ENCODE data around the gene ATG5.

The ATG5 gene

DNA sequence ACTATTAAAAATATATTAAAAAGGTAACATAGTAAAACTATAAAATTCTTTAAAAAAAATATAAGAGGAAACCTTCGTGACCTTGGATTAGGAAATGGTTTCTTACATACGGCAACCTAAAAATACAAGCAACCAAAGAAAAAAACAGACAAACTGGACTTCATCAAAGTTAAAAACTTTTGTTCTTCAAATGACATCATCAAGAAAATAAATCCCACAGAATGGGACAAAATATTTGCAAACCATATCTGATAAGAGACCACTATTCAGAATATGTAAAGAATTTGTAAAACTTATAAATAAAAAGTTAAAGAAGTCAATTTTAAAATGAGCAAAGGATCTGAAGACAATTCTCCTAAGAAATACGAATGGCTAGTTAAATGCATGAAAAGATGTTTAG lies 110.0 kb downstream of the ATG5 start:
- no peak for DNase-seq

DNA sequence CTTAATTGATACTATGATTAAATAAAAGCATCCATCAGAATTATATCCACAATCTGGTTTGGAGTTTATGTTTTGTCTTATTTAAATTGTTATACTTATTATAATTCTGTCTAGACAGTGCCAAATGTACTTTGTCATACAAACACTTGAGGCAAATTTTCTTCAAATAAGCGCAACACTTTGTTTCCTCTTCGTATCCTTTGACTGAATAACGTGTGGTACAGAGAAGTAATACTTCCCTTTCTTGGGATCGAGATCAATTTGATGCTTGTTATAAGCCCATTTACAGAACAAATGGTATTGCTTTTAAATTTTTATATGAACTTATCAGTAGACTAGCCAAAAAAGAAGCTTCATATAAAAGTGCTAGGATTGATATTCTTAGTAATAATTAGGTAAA lies 111.0 kb downstream of the ATG5 start:
- no peak for DNase-seq

DNA sequence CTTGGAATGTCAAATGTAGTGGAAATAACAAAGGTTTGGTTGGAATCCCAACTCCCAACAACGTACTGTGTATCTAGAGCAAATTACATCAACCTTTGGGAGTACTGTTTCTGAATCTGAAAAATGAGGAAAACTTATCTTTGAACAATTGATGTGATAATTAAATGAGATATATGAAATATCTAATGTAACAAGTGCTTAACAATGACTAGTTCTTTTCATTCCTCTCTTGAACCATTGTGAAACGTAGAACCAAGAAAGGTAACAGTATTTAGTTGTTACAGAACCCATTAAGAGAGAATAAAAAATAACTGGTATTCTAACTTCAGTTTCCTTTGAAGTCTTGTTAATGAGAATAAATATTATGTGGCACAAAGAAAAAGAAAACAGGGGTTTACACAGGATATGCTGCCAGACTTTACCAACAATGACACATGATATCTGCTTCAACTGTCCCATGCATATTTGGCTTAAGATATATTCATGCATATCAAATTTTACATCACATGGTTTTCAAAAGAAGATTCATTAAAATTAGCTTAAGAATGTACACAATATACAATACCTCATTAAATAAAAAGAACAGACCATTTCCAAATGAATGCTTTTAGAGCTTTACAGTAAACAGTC lies 111.8 kb downstream of the ATG5 start:
- no peak for DNase-seq

DNA sequence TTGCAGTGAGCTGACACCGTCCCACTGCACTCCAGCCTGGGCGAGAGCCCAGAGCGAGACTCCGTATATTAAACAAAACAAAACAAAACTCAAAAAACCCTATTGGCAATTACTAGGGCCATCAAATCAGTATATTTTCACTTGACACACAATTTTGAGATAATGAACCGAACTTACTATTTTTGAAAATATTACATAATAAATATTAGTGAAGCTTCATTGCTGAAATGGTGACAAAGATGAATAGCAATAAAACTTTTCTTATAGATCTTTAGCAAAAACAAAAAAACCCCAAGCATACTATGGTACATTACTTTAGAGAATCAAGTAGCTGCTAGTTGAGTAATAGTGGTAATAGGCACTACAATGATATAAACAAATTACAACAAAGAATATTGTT lies 113.0 kb downstream of the ATG5 start:
- no peak for DNase-seq

DNA sequence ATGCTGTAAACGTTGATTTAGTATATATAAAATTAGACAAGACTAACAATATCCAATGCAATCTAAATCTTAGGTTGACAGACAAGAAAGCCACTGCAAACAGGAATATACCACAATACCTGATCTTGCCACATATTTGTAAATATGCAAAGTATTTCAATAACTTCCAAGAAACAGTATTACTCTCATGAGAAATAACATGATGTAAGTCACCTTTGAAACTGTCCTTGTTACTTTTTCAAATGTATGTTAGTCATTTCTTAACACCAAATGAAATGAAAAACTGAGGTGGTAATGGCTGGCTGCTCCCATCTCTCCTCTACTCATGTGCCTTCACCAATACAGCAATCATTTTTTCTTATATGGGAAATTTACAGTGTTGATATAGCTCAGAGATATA lies 118.7 kb downstream of the ATG5 start:
- DNase-seq, result peak in 1 of 5 donors; percentile 59

DNA sequence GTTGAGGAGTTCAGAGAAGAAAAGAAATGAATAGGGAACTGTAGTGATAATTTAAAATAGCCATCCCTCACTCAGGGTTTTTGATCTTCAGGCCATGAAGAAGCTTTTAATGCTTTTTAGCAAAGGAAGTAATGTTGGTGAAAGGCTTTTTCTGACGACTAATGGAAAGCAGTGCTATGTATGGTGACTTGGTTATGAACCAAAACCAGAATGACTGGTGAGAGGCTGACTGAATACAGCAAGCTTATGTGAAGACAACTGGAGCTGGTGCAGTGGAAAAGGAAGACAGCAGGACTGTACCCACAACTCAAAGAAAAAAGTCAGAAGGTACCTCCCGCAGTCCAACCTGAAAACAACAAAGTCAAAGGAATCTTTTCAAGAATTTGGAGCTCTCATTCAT lies 120.6 kb downstream of the ATG5 start:
- DNase-seq, result no peak

DNA sequence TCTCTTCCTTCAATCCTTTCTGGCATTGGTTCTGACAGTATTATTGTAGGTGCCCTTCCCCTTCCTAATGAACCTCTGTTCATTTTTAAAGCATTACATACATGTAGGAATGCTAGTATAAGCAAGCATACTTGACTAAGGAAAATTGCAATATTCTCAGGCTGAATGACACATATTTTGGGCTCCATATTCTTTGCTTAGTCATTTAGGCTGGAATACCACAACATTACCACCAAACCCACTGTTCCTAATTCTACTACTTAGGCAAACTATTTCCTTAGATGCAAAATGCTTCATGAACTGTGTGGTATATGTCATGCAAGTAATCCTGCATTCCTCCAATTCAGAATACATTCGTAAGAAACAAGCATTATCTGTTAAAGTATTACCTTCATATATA lies 125.6 kb downstream of the ATG5 start:
- DNase-seq, result no peak

DNA sequence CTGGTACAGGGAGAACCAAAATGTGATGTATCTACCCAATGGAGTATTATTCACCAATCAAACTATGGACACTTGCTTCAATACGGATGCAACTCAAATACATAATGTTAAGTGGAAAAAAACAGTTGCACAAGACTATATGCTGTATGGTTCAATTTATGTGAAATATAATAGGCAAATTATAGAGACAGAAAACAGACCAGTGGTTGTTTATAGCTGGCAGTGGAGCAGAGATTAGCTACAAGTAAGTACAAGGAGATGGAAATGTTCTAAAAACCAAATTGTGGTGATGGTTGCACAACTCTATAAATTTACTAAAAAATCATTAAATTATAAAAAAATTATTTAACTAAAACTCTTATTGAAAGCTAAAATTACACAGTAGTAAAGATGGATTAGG lies 126.2 kb downstream of the ATG5 start:
- no peak for DNase-seq

DNA sequence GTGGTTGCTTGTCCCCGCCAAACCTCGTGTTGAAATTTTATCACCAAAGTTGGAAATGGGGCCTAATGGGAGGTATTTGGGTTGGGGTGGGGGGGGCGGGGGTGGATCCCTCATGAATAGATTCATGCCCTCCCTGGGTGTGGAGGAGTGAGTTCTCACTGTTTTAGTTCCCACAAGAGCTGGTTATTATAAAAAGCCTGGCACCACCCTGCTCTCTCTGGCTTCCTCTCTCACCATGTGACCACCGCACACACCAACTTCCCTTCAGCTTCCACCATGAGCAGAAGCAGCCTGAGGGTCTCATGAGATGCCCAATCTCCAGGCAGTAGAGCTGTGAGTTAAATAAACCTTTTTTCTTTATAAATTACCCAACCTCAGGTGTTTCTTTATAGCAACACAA lies 128.1 kb downstream of the ATG5 start:
- peak in 1 of 5 donors; percentile 43 for DNase-seq

DNA sequence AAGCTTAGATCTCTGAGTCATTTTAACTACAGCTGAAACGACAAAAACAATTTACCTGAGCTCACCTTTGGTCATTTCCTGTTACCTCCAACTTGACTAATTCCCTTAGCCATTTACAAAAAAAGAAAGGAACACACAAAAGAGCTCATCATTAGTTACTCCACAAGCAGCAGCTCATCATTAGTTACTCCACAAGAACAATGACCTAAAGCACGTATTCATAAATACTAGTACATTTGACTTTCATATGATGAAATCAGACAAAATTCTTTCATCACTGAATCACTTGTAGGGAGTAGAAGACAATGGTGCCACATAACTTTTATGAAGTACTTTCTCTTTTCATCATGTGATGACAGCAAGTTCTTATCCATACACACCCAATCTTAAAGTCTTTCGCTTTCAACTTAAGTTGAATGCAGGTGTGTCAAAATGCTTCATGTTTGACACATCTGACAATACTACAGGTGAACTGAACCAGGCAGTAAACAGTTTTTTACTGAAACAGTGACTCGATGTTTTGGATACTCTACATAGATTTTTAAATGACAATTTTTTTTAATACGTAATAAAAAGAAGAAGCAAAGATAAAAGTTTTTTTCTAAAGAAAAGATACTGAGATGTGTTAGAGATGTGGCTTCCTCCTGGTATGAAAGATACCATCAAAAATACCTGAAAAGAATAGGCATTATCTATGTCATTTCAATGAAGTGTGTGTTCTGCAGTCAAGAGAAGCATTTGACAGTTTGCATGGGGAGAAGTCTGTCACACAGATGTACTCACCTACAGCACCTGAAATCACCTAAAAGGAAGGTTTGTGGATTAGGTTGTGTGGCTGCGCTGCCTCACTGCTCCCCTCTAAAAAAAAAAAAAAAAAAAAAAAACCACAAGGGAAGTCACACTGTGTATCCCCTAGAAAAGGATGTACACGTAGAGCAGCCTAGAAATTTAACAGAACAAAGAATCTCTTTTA lies 130.3 kb downstream of the ATG5 start:
- DNase-seq, result peak in 4 of 5 donors; percentile 4 to 84 (median 14)

DNA sequence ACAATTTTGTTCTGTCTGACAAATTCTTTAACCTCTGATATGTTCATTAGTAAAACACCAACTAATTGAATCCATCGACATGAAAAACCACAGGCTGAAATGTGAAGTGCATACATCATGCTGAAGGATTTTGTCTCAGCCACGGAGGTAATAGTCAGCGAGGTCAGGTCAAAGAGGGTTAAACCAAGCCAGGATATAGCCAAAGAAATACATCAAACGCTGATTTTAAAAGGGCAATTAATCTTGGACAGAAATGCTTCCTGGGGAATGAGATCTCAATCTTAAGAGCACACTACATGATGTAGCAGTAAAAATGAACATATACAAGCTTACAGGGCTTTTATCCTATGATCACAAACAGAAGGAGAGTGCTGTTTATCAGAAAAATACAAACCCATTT lies 132.7 kb downstream of the ATG5 start:
- no peak for DNase-seq

DNA sequence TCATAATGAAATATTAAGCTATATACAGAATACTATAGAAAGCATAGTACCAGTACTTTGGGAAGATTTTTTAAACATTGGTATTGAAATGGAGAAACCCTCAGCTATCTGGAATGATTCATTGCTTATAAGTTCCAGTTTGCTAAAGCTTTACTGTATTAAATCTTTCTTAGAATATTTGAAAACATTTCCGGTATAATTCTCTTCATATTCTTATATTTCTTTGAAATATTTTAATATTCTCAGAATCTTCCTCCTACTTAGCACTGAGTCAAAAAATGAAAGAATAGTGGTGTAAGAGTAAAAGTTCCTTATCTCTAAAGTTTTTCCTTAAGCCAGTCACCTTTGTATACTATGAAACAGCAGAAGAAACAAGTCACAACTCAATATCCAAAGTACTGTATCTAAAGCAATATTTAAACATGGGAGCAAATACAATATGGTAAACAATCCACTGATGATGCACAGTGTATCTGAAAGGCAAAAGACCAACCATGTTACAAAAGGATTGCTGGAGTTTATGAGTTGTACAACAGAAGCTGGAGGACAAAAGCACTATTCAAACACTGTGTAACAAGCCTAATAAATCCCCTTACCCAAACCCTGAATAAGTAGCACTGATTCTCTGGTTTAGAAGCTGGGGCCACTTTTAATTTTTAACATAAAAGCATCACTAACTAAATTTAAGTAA lies 137.3 kb downstream of the ATG5 start:
- DNase-seq, result peak in 1 of 5 donors; percentile 56

DNA sequence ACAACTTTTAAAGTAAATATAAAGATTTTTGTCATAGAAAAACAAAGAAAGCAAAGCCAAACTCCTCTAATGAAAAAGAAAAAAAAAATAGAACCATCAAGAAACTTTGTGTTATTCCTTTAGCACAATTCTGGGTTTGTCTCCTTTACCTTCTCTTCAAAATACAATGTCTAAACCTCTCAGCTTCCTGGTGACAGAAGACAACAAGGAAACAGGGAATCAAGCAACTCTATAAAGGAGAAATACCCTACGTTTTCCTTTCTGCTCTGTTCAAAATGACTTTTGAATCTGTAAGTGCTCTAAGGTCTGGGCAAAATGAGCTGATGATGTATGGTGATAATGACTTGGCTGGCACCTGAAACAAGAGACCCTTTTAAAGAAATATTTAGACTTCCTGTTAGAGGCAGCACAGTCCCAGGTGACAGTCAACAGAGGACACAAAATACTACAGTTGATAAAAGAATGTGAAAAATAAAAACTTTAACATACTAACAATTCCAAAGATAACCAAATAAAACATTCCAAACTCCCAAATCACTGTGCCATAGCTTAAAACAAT lies 138.1 kb downstream of the ATG5 start:
- DNase-seq, result no peak

DNA sequence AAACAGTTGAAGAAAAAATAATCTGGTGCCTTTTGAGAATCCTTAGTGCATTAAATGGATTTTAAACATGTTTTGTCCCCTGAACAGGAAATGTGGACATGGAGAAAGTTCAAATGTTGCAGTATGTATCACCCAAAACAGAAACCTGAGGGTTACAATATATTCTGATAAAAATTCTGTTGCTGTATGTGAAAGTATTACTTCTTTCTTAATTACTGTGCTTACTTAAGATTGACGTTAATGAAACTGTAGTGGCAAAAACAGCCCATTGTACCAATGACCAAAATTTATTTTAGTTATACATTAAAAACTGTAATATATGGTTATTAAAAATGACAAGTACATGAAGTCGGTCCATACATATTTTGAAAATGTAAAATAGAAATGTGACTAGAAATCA lies 138.8 kb downstream of the ATG5 start:
- DNase-seq, result peak in 1 of 5 donors; percentile 53

DNA sequence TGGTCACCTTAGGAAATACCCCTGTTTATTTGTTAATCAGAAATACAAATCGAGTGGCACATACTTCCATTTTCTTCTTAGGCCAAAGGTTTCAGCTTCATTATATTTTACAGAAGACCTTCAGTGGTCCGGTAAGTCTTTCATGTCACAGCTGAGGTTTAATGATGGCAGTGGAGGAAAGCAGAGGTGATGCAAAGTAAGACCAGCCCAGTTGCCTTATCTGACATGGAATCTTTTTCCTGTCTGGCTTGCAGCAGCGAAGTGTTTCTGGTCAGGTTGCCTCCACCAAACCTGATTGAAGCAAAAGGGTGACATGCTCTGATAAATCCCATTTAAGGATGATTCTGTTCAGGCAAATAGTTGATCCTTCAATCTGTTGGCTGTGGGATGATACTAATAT lies 139.4 kb downstream of the ATG5 start:
- peak in 1 of 5 donors; percentile 69 for DNase-seq

DNA sequence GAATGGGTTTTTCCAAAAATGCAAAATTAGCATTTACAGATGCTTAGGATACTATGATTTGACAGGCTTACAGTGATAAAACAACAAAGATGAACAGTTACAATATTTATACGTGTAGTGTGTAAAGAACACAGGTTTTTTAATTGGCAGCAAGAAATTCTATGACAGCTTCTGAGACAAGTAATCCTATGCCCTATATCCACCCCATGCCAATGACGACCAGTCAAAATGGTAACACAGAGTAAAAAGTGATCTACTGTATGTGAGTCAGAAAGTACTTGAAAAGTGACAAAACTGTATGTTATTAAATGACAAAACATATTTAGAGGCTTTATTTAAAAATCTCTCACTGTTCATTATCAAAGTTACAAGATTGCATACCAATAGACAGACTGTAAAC lies 139.9 kb downstream of the ATG5 start:
- peak in 1 of 5 donors; percentile 44 for DNase-seq

DNA sequence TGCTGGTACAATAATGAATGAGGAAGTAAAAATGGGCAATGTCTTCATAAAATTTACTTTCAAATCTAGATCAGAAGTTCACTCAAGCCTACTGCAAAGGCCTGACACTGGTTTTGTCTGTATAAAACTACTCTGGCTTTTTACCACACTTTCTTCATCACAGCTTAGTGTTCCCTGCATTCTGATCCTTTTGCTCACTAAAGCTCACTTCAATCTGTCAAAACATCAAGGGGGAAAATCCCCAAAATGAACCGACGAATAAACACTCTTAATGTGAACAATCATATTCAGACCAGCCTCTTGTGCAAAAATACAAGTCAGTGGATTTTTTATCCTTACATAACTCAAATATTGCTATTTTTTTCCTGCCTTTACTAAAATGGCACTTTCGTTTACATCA lies 140.9 kb downstream of the ATG5 start:
- no peak for DNase-seq

DNA sequence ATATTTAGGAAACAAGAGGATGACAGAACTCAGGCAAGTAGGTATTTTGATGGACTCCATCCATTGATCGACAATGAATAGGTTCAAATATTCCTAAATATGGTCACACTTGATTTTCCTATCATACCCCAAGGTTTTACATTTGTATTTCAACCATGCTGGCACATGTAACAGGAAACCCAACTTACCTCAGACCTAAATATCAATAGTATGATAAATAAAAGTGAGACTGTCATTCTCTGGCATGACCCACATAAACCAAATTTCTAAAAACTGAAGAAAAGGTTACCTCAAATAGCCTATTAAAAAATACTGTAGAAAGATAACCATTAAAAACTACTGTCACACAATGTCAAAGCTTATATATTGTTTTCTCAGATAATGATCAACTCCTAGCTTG lies 142.1 kb downstream of the ATG5 start:
- no peak for DNase-seq

DNA sequence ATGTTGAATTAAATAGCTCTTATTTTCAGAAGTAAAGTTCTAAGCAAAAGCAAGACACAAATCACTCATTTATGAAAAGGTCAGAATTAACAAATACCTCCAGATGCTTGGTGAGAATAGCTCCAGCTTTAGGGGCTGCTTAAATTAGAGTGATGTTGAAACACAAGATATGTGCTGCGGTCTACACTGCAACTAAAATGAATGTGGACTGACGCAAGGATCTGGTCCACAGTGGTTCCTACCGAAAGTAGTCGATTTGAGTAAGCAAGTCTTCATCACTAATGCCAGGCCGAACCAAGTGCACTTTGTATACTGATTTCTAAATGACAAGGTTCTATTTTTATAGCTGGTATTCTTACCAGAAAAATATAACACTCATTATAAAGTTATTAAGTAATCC lies 143.1 kb downstream of the ATG5 start:
- DNase-seq, result peak in 1 of 5 donors; percentile 79

DNA sequence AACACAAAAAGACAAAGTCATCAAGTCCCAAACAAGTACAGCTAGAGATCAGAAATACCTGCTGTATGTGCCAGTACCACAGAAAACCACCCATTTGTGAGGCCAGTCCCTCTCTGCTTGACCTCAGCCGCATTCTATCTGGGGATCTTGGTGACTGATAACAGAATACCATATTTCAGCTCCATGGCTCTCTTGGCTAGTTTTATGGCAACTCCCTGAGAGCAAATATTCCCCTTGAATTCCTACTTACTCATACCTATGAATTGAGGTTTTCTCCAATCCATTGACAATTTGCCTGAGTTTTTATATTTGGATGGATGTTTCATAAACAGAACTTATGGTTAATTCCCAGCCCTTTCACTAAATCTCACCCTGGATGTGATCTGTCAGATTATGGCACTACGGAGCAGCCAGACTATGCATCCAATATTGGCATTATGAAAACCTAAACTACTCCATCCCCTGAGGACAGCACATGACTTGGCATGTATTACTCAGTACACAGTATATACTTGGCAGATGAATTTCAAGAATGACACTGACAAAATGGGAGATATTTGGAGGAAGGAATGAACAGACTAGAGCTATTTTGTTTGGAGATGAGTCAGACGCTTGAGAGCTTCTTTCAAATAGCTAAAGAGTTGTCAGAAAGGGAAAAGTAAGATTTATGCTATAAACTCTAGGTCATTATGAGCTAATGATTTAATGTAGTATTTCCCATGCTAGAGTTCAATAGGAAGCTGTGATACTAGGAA lies 143.7 kb downstream of the ATG5 start:
- peak in 1 of 5 donors; percentile 52 for DNase-seq

DNA sequence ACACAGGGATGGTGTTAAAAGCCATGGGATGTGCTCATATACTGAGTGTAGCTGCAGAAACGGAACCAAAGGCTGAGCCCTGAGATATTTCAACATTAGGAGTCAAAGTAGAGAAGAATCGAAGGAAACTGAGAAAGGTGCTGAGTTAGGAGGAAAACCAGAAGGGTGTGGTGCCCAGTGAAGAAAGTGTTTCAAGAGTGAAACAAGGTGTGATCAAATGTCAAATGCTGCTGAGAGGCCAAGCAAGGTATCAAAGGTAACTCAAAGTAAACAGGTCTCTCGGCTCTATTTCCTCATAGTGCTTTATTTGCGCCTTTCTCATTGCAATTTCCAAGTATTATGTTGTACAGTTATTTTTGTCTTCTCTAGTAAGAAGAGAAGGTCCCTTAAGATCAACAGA lies 145.4 kb downstream of the ATG5 start:
- no peak for DNase-seq

DNA sequence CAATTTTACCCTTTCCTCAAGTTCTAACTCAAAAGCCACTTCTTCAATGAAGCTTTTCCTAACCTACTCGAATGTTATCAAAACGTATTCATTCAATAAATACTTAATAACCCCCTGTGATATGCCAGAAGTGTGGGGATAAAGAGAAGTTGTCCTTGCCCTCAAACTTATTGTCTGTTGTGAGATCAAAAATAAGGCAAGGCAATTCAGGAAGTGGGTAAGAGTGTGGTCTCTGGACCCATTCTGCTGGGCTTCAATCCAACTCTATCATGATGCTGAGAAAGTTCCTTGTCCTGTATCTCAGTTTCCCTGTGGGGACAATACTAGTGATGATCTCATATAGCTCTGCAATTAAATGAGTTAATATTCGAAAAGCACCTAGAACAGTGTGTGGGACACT lies 146.7 kb downstream of the ATG5 start:
- DNase-seq, result no peak

Data from T-helper 1 cell (primary cell).